Urinary bladder (tissue), 4 donors: ENCODE data around the gene NID2. TPM values are rescaled to one million over a fixed set of nuclear protein-coding genes. Genes with fewer than 3 reads are reported as not detected.
A peak's percentile ranks its signal among the peaks of the same experiment; 100 is the strongest.

Experiments used
- DNase-seq: peaks from one replicate; pipeline ENCODE4 v3.0.0-alpha.2; 2015; ENCODE audit errors: extremely low spot score
- H3K27ac ChIP-seq: one replicate; pipeline ENCODE4 v1.5.1; 2013; ENCODE audit warnings: low read depth, mild to moderate bottlenecking, moderate library complexity
- H3K36me3 ChIP-seq: one replicate; pipeline ENCODE4 v1.6.1; 2013; ENCODE audit warnings: mild to moderate bottlenecking, moderate library complexity; ENCODE audit not compliant: insufficient read depth
- H3K4me1 ChIP-seq: one replicate; pipeline ENCODE4 v1.6.1; 2013; ENCODE audit warnings: mild to moderate bottlenecking, moderate library complexity; ENCODE audit not compliant: insufficient read depth
- H3K4me3 ChIP-seq: one replicate; pipeline ENCODE4 v1.5.1; 2013; ENCODE audit warnings: low read depth, low read length
- WGBS: extraction: QIAGEN DNeasy Blood & Tissue Kit; methylation state at CpG from one replicate; pipeline ENCODE4 v1.1.7; 2013; 5-methylcytosine and 5-hydroxymethylcytosine counted together
- polyA plus RNA-seq: library from polyadenylated mRNA; stranded (reverse); fragments of 200-250 nt; gene quantifications from one replicate; pipeline ENCODE4 v1.2.3, GENCODE V29; 2013
- total RNA-seq: library from RNA; depleted of rRNA; stranded (reverse); fragments of >200 nt; gene quantifications from one replicate; pipeline ENCODE4 v1.2.3, GENCODE V29; 2014
- donor health status: healthy with polysubstance abuse.
- donor health status: healthy.

NID2 gene
- total RNA-seq (102 TPM), polyA plus RNA-seq (12.5 TPM)

GRCh38 chr14:52068615-52069306 is at the start of gene NID2:
Gene NID2, minus strand, starts transcription at chr14:52069059. Its CDS starts 65 bp downstream, at chr14:52068994.
- H3K36me3 ChIP-seq, result no peaks in the 10 kb centered on the region
- no peaks in the 10 kb centered on the region for H3K4me1 ChIP-seq
- peak within 1 kb of the TSS; percentile 66 for H3K4me3 ChIP-seq
- under 1% methylated on average over 57 of the region's 57 CpGs for WGBS
- peak within 1 kb of the TSS; percentile 79 for H3K27ac ChIP-seq
- peak; percentile 71 for DNase-seq

GRCh38 chr14:52117111-52117832 is 48.4 kb upstream of the NID2 start:
- WGBS, result 32% methylated on average over 14 of the region's 14 CpGs
- Histone ChIP-seq H3K27ac (no peak overlapping the region), H3K4me1 (no peaks in the 10 kb centered on the region), H3K4me3 (no peak overlapping the region), H3K36me3 (no peaks in the 10 kb centered on the region)
- DNase-seq, result no peak

GRCh38 chr14:52115286-52115685 is 46.4 kb upstream of the NID2 start:
- H3K4me3 ChIP-seq, result no peak overlapping the region
- no peaks in the 10 kb centered on the region for H3K4me1 ChIP-seq
- no peak overlapping the region for H3K27ac ChIP-seq
- H3K36me3 ChIP-seq, result no peaks in the 10 kb centered on the region
- no peak for DNase-seq

GRCh38 chr14:52112336-52113018 is 43.6 kb upstream of the NID2 start:
- Histone ChIP-seq H3K4me3 (no peak overlapping the region), H3K36me3 (no peaks in the 10 kb centered on the region), H3K27ac (no peak overlapping the region), H3K4me1 (no peaks in the 10 kb centered on the region)
- no peak for DNase-seq

- DNase-seq, result no peak
- WGBS, result 94% methylated on average over 4 of the region's 4 CpGs
- no peaks in the 10 kb centered on the region for H3K4me1 ChIP-seq
- H3K27ac ChIP-seq, result no peak overlapping the region
- H3K36me3 ChIP-seq, result no peaks in the 10 kb centered on the region
- H3K4me3 ChIP-seq, result no peak overlapping the region
Measured at GRCh38 chr14:52111583-52111982, 42.7 kb upstream of the NID2 start.

GRCh38 chr14:52110441-52111086 is 41.7 kb upstream of the NID2 start:
- Histone ChIP-seq H3K4me1 (no peaks in the 10 kb centered on the region), H3K4me3 (no peak overlapping the region), H3K27ac (no peak overlapping the region), H3K36me3 (no peaks in the 10 kb centered on the region)
- 69% methylated on average over 5 of the region's 5 CpGs for WGBS
- DNase-seq, result no peak

- no peak overlapping the region for H3K27ac ChIP-seq
- H3K36me3 ChIP-seq, result no peaks in the 10 kb centered on the region
- no peaks in the 10 kb centered on the region for H3K4me1 ChIP-seq
- WGBS, result 97% methylated on average over 1 of the region's 1 CpG
- H3K4me3 ChIP-seq, result no peak overlapping the region
- DNase-seq, result no peak
Measured at GRCh38 chr14:52108823-52109222, 40.0 kb upstream of the NID2 start.

- Histone ChIP-seq H3K4me1 (no peaks in the 10 kb centered on the region), H3K36me3 (no peaks in the 10 kb centered on the region), H3K4me3 (no peak overlapping the region), H3K27ac (no peak overlapping the region)
- no peak for DNase-seq
- WGBS, result 25% methylated on average over 5 of the region's 5 CpGs
Measured at GRCh38 chr14:52106840-52107239, 38.0 kb upstream of the NID2 start.

- H3K4me1 ChIP-seq, result no peaks in the 10 kb centered on the region
- H3K36me3 ChIP-seq, result no peaks in the 10 kb centered on the region
- no peak overlapping the region for H3K27ac ChIP-seq
- no peak for DNase-seq
- 90% methylated on average over 8 of the region's 8 CpGs for WGBS
- no peak overlapping the region for H3K4me3 ChIP-seq
Measured at GRCh38 chr14:52103416-52103815, 34.6 kb upstream of the NID2 start.

- Histone ChIP-seq H3K4me1 (no peaks in the 10 kb centered on the region), H3K27ac (no peak overlapping the region), H3K4me3 (no peak overlapping the region), H3K36me3 (no peaks in the 10 kb centered on the region)
- WGBS, result 86% methylated on average over 4 of the region's 4 CpGs
- DNase-seq, result no peak
Measured at GRCh38 chr14:52095794-52096193, 26.9 kb upstream of the NID2 start.

GRCh38 chr14:52095336-52095735 is 26.5 kb upstream of the NID2 start:
- Histone ChIP-seq H3K4me1 (no peaks in the 10 kb centered on the region), H3K27ac (no peak overlapping the region), H3K4me3 (no peak overlapping the region), H3K36me3 (no peaks in the 10 kb centered on the region)
- no peak for DNase-seq
- 67% methylated on average over 3 of the region's 3 CpGs for WGBS

- no peak for DNase-seq
- H3K27ac ChIP-seq, result no peak overlapping the region
- H3K36me3 ChIP-seq, result no peaks in the 10 kb centered on the region
- WGBS, result 46% methylated on average over 4 of the region's 4 CpGs
- no peaks in the 10 kb centered on the region for H3K4me1 ChIP-seq
- no peak overlapping the region for H3K4me3 ChIP-seq
Measured at GRCh38 chr14:52094546-52095271, 25.9 kb upstream of the NID2 start.

- no peak overlapping the region for H3K27ac ChIP-seq
- H3K36me3 ChIP-seq, result no peaks in the 10 kb centered on the region
- no peaks in the 10 kb centered on the region for H3K4me1 ChIP-seq
- no peak for DNase-seq
- no peak overlapping the region for H3K4me3 ChIP-seq
Measured at GRCh38 chr14:52091928-52092327, 23.1 kb upstream of the NID2 start.
